D341Med (cell line): ENCODE results near the gene H6PD.

Experiments
- DNase-seq: peaks from one replicate; pipeline ENCODE4 v3.0.0; 2012; ENCODE audit warnings: low spot score

The H6PD gene

GRCh38 chr1:9204156-9204720, 30.3 kb upstream of the H6PD start:
- no peak for DNase-seq

- no peak for DNase-seq
Observed at GRCh38 chr1:9207086-9207485, 27.5 kb upstream of the H6PD start.

- DNase-seq, result no peak
Observed at GRCh38 chr1:9207715-9208114, 26.9 kb upstream of the H6PD start.

DNA sequence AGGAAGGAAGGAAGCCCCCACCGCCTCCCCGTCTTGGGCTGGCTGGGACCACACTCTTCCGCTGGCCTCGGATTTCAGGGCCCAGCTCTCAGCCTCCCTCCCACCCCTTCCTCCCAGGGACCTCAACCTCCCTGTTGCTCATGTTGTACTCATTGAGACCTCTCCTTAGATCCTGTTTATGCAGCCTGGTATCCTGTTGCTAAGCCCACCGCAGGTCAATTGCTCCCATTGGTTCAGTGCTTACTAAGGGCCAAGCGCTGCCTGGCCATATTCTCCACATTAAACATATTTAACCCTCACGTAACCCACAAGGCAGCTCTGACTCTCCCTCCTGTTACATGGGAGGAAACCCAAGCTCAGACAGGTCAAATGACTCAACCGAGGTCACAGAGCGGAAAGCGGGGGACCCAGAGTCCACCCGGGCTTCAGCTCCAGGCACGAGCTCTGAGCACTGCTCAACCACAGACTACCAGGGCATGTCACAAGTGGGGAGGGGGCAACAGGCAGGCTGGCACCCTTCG, 23.2 kb upstream of the H6PD start:
- no peak for DNase-seq

- no peak for DNase-seq
Observed at GRCh38 chr1:9212735-9213134, 21.8 kb upstream of the H6PD start.

DNA sequence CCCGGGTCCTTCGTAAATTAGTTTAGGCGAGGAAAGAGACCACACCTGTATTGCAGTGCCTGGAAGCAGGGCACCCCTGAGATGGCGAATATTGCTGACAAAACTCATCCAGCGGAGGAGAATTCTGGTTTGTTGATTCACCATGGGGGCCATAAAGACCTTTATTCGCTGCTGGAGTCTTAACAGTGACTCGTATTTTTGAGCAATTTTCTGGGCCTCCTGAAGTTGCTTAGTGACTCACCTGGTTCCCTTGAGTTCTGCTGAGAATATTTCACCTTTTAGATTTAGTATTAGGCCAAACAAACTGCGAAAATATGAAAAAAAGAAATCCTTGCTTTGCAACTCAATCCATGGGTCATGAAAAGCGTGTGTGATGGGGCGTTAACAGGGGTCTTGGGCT, 20.6 kb upstream of the H6PD start:
- DNase-seq, result no peak

DNA sequence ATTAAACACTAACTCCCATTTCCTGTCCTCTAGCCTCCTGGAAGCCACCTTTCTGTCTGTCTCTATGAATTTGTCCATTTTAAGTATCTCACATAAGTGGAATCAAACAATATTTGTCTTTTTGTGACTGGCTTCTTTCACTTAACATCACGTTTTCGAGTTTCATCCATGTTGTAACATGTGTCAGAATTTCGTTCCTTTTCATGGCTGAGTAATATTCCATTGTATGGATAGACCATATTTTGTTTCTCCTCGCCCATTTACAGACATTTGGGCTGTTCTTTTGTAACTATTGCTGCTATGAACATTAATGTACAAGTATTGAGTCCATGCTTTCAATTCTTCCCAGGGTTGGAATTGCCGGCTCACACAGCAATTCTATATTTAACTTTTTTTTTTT, 15.7 kb upstream of the H6PD start:
- DNase-seq, result no peak

DNA sequence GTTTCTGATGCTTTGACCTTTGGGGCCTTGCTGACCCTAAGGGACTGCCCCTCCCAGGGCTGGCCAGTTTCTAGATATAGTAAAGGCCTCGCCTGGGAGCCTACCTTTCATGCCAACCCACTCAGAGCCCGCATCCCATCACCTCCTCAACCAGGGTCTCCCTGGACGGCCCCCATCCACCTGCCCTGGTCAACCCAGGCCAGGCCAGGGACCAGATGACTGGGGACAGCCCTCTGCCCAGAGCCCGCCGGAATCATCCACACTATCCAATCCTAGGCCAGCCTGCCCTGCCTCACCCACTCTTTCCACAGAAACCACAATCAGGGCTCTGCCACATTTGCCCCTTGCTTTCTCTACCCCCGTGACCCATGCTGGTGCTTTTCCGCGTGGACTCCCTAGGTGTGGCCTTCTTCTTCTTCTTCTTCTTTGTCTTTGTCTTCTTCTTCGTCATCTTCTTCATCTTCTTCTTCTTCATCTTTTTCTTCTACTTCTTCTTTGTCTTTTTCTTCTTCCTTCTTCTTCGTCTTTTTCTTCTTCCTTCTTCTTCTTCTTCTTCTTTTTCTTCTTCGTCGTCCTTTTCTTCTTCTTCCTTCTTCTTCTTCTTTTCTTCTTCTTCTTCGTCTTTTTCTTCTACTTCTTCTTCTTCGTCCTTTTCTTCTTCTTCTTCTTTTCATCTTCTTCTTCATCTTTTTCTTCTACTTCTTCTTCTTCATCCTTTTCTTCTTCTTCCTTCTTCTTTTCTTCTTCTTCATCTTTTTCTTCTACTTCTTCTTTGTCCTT, 11.5 kb upstream of the H6PD start:
- DNase-seq, result no peak

DNA sequence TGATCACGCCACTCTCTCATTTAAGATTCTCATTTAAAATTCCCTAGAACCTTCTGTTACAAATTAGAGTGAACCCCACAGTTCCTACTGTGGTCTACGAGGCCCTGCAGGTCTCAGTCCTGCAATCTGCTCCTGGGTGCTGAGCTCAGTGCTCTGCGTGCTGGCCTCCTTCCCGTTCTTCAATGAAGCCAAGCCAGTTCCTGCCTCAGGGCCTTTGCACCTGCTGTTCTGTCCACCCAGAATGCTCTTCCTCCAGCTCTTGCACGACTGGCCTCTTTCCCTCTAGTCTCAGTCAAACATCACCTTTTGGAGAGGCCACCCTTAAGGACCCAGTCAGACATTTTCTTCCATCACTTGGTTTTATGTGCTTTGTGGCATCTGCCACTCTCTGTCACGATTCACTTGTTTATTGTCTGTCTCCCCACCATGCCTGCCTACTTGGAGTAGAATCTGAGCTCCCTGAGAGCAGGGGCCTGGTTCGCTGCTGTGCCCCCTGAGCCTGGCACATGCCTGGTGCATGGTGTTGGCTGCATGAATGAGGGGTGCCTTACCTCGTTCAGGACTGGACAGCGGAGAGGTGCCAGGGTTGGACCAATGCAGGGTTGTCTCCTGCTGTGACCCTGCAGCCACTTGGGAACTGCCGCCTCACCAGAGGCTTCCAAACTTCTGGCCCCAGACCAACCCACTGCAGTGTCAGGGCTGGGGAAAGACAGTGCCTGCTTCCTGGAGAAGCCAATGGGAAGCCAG, 9.7 kb upstream of the H6PD start:
- DNase-seq, result no peak

- no peak for DNase-seq
Observed at GRCh38 chr1:9225411-9225785, 9.2 kb upstream of the H6PD start.

GRCh38 chr1:9228609-9229008, 6.0 kb upstream of the H6PD start:
- no peak for DNase-seq

- no peak for DNase-seq
Observed at GRCh38 chr1:9229549-9229948, 5.0 kb upstream of the H6PD start.

DNA sequence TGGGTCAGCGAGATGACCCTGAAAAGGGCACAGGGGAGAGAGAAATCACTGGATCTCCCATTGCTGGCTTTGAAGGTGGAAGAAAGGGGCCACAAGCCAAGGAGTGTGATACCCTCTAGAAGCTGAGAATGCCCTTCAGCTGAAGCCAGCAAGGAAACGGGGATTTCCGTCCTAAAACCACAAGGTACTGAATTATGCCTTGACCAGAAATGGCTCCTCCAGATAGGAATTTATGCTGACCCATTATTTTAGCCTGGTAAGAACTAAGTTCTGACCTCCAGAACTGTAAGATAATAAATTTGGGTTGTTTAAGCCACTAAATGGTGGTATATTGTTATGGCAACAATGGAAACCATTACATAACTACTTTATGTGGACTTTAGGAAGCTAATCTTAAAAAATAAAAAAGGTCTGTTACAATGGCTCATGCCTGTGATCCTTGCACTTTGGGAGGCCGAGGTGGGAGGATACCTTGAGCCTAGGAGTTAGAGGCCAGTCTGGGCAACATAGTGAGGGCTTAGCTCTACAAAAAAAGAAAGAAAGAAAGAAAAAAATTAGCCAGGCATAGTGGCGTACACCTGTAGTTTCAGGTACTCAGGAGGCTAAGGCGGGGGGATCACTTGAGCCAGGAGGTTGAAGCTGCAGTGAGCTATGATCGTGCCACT, 3.6 kb upstream of the H6PD start:
- DNase-seq, result no peak

GRCh38 chr1:9231648-9232332, 2.8 kb upstream of the H6PD start:
- no peak for DNase-seq

GRCh38 chr1:9233241-9233941, 1.2 kb upstream of the H6PD start:
- no peak for DNase-seq

- DNase-seq, result no peak
Observed at GRCh38 chr1:9233942-9234222, 692 bp upstream of the H6PD start.

- DNase-seq, result no peak
Observed at GRCh38 chr1:9235096-9235459, 504 bp downstream of the H6PD start.

GRCh38 chr1:9235560-9235959, 986 bp downstream of the H6PD start:
- no peak for DNase-seq

GRCh38 chr1:9238134-9238533, 3.6 kb downstream of the H6PD start:
- no peak for DNase-seq

DNA sequence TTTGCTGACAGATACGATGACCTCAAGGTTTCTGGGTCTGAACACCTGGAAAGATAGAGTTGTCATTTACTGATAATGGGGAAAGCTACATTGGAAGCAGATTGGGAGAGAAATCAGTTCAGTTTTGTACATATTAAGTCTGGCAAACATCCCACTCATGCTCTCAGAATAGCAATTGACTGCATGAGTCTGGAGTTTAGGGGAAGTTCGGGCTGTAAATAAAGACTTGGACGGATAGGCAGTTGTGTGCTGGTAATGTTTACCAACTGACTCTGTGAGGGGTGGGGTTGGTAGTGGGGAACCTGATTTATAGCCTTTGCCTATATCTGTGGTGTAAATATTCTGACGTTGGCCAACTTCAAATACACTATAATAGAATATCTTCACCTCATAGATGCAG, 4.0 kb downstream of the H6PD start:
- DNase-seq, result no peak

- no peak for DNase-seq
Observed at GRCh38 chr1:9239622-9240401, 5.2 kb downstream of the H6PD start.
